A549 (cell line): ENCODE measurements around the gene FOLR1.

Experiments used
- CHD4 ChIP-seq: fragments of 200-600 bp; sonication (generic); IDR thresholded peaks from 2 replicates; pipeline ENCODE4 v1.6.1; 2016; ENCODE audit warnings: antibody characterized with exemption, mild to moderate bottlenecking, borderline replicate concordance
- TP53 ChIP-seq: fragments of 250-450 bp; sonication (Bioruptor Pico); IDR thresholded peaks from 2 replicates; pipeline ENCODE4 v1.5.0; 2021; ENCODE audit warnings: mild to moderate bottlenecking, moderate library complexity

- no peak for TF ChIP-seq CHD4
- TF ChIP-seq TP53 (CRISPR knock-in tag), result no peak
Observed at GRCh38 chr11:72224564-72225410, 32.8 kb downstream of the FOLR1 start, which contains the start of gene INPPL1.
